ENCODE measurements around the gene OR52B2. TPM values are rescaled to one million over a fixed set of nuclear protein-coding genes. Genes with fewer than 3 reads are reported as not detected.
"Not testable (repeated sequence)": the region's sequence is repeated elsewhere in the genome, so short reads cannot be mapped to it uniquely, and the experiment has no call there.

OR52B2 gene
- total and polyA plus RNA-seq, 2 experiments from 2014 or later = not detected

DNA sequence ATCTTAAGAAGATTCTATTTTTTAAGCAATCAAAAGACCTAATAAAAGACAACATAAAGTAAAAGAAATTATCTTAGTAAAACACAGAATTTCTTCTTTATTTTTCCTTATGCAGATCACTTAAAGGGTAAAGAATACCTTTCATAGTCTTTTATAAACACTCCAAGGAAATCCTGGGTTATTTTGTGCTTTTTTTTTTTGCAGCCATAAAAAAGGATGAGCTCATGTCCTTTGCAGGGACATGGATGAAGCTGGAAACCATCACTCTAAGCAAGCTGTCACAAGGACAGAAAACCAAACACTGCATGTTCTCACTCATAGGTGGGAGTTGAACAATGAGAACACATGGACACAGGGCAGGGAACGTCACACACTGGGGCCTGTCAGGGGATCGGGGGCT, 34.2 kb downstream of the OR52B2 start:
- H3K36me3 Mint-ChIP-seq (ENCODE audit: low read depth); H3K4me1 ChIP-seq (ENCODE audit: insufficient read depth); H3K27ac ChIP-seq (ENCODE audit: low read depth); H3F3A ChIP-seq (replicated peaks; ENCODE audit: low read depth); H3K27ac Mint-ChIP-seq; H3K9me3 Mint-ChIP-seq; H3K36me3 ChIP-seq (ENCODE audit: insufficient read depth); ATAC-seq; H3K27me3 Mint-ChIP-seq (ENCODE audit: insufficient read depth, low read depth, poor library complexity); DNase-seq (ENCODE audit: low spot score); H2AFZ ChIP-seq; H3K79me2 ChIP-seq (replicated peaks; ENCODE audit: insufficient read depth); H3K4me3 Mint-ChIP-seq; H3K27me3 ChIP-seq (ENCODE audit: insufficient read depth); H3K9me2 ChIP-seq (ENCODE audit: insufficient read depth); H3K4me1 Mint-ChIP-seq; H3K4me2 ChIP-seq; H4K20me1 ChIP-seq (replicated peaks; ENCODE audit: insufficient read depth); H3K4me3 ChIP-seq: not testable (repeated sequence)

DNA sequence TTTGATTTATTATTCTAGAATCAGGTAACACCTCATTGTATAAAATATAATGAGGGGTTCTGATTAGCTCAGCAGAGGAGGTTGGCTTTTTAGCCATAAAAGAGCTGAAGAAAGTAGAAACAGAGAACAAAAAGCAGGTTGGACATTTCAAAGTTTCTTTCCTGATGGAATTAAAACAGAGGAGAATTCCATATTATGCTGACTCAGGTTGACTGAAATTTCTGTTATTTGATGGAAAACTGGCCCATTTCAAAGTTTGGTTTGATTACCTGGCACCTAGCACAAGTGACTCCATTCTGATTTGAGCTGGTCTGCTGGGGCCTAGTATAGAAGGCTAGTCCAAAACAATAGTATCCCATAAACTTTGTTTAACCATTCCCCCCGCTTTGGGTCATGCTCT, 37.7 kb downstream of the OR52B2 start:
- Histone ChIP-seq H3K36me3 (ENCODE audit: insufficient read depth) (no peaks in the 10 kb centered on the region), H3K4me3 (no peak overlapping the region), H3K79me2 (replicated peaks; ENCODE audit: insufficient read depth) (no peaks in the 10 kb centered on the region), H3K9me2 (ENCODE audit: insufficient read depth) (no peaks in the 10 kb centered on the region), H2AFZ (no peak overlapping the region), H3F3A (replicated peaks; ENCODE audit: low read depth) (no peaks in the 10 kb centered on the region), H3K27ac (ENCODE audit: low read depth) (no peak overlapping the region), H4K20me1 (replicated peaks; ENCODE audit: insufficient read depth) (no peaks in the 10 kb centered on the region), H3K4me2 (no peak overlapping the region), H3K4me1 (ENCODE audit: insufficient read depth) (no peaks in the 10 kb centered on the region), H3K27me3 (ENCODE audit: insufficient read depth) (no peaks in the 10 kb centered on the region)
- H3K27me3 Mint-ChIP-seq (ENCODE audit: insufficient read depth, low read depth, poor library complexity) = no peaks in the 10 kb centered on the region
- DNase-seq (ENCODE audit: low spot score) (no peak), ATAC-seq (no peak)
- H3K36me3 Mint-ChIP-seq (ENCODE audit: low read depth) = no peaks in the 10 kb centered on the region
- H3K9me3 Mint-ChIP-seq = no peaks in the 10 kb centered on the region
- no peak overlapping the region for H3K27ac Mint-ChIP-seq
- no peaks in the 10 kb centered on the region for H3K4me1 Mint-ChIP-seq
- no peak overlapping the region for H3K4me3 Mint-ChIP-seq
- no peak for TF ChIP-seq NANOG (IDR thresholded peaks at IDR 0.05; ENCODE audit: borderline replicate concordance)
- TF ChIP-seq STAT1 (IDR thresholded peaks at IDR 0.05; ENCODE audit: unreplicated experiment) = no peak
- TF ChIP-seq CTCF (conservative IDR thresholded peaks at IDR 0.05; ENCODE audit: low read depth in 2 of 2) = no peak
- TF ChIP-seq ZNF462 (CRISPR knock-in tag; IDR thresholded peaks at IDR 0.05) = no peak
- no peak for TF ChIP-seq REST (IDR thresholded peaks at IDR 0.05; ENCODE audit: unreplicated experiment)
- TF ChIP-seq ZNF331 (CRISPR knock-in tag; IDR thresholded peaks at IDR 0.05; ENCODE audit: low read depth) = no peak
- TF ChIP-seq POLR2AphosphoS5 (IDR thresholded peaks at IDR 0.05; ENCODE audit: low read depth) = no peak
- no peak for TF ChIP-seq CREB1 (CRISPR knock-in tag; IDR thresholded peaks at IDR 0.05; ENCODE audit: low read depth)
- no peak for TF ChIP-seq EZH2phosphoT487 (IDR thresholded peaks at IDR 0.05; ENCODE audit: unreplicated experiment)
- TF ChIP-seq, protein P1, sequence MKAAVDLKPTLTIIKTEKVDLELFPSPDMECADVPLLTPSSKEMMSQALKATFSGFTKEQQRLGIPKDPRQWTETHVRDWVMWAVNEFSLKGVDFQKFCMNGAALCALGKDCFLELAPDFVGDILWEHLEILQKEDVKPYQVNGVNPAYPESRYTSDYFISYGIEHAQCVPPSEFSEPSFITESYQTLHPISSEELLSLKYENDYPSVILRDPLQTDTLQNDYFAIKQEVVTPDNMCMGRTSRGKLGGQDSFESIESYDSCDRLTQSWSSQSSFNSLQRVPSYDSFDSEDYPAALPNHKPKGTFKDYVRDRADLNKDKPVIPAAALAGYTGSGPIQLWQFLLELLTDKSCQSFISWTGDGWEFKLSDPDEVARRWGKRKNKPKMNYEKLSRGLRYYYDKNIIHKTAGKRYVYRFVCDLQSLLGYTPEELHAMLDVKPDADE (IDR thresholded peaks at IDR 0.05) = no peak
- TF ChIP-seq JUNB (IDR thresholded peaks at IDR 0.05; ENCODE audit: unreplicated experiment) = no peak
